HG03439 (cell line): Measurements from ENCODE around the gene FGF23.
"Not testable (repeated sequence)": the region's sequence is repeated elsewhere in the genome, so short reads cannot be mapped to it uniquely, and the experiment has no call there.

Experiments used
- ATAC-seq: cut with Tn5 transposase; IDR thresholded peaks from one replicate; pipeline ENCODE4 v1.9.1; 2021; ENCODE audit warnings: mild to moderate bottlenecking, moderate library complexity; ENCODE audit not compliant: unreplicated experiment

Gene FGF23

DNA sequence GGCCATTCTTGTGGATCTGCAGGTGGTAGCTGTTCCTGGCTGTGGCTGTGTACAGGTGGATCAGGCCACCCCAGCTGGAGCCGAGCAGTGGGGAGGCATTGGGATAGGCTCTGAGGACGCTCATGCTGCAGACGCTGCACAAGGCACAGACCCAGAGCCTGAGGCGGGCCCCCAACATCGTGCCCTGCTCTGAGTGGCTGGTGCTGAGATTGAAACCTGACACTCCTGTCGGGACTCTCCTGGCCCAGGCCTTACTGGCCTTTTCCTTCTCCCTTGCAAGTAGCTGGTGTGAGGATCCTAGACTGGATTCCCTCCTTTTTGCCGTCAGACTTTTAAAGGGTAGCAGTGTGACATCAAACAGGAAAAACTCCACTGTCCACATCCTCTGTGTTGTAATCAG is at the start of gene FGF23:
FGF23 (minus strand) TSS at position 308 of the 400 bp plus-strand sequence; CDS start at position 178, 130 bp downstream.
- ATAC-seq: no peak

DNA sequence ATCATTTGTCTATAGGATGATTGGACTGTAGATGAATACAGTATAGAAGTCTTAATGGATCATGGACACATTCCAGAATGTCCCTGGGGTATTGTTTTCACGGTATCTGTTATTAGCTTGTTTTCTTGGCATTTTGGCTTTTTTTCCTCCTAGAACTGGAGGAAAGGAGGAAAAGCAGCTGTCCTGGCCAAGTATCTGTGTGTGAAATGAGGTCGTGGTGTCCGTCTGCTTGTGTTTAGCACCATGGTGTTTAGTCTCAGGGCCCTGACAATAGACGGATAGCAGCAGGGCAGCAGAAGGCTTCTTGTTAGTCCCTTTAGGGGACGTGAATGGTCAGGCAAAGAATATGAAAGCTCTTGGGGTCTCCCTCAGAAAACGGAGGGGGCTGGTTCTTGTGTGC is 44.9 kb upstream of the FGF23 start:
- no peak for ATAC-seq

DNA sequence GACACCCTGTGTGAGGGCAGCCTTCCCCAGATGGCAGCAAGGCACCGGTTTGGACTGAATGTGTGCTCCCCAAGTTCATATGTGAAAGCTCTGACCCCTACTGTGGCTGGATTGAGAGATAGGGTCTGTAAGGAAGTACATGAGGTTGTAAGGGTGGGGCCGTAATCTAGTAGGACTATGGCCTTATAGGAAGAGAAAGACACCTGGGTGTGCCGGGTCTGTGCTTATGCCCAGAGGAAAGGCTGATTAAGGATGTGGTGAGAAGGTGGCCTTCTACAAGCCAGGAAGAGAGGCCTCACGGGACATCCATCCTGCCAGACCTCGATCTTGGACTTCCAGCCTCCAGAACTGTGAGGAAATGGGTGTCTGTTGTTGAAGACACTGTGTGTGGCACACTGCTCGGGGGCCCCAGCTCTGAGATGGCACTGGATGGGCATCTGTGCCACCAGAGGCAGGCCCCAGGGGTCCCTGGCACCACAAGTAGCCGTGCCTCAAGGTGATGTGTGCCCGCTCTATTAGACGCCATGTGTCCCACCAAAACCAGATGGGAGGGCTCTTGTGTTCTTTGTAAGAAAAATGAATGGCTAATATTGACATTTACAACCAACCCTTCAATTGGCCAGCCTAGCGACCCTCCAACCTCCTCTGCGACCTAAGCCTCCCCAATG is 44.1 kb upstream of the FGF23 start:
- ATAC-seq: no peak

DNA sequence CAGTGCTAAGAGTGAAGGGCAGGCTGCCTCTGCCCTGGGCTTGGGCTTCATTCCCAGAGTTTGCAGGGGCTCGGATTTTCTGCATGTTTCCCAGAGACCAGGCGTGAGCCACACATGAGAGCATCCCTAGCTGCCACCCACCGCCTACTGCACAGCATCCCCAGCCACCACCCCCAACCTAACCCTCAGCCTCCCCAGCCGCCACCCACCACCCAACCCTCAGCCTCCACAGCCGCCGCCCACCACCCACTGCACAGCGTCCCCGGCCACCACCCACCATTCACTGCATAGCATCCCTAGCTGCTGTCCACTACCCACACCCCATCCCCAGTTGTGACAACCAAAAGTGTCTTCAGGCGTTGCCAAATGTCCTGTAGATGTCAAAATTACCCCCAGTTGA is 43.5 kb upstream of the FGF23 start:
- no peak for ATAC-seq

DNA sequence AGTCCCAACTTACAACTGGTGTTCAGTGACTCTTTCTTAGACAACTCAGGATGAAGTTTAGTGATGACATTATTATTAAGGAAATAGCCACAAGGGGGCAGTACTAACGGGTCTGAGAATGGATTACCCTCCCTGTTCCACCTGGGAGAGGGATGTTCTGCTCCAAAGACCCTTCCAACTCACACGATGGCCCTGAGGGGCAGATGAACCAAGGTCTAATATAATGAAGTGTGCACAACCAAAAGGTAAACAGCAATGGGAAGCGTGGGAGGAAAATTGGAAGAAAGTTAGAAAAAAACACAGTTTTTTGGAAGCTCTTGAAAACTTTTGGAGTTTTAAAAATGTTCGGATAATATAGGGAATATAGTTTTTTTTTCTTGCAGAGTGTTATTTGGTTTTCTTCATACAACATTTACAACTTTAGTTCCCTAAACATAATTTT is 42.1 kb upstream of the FGF23 start:
- ATAC-seq: no peak

DNA sequence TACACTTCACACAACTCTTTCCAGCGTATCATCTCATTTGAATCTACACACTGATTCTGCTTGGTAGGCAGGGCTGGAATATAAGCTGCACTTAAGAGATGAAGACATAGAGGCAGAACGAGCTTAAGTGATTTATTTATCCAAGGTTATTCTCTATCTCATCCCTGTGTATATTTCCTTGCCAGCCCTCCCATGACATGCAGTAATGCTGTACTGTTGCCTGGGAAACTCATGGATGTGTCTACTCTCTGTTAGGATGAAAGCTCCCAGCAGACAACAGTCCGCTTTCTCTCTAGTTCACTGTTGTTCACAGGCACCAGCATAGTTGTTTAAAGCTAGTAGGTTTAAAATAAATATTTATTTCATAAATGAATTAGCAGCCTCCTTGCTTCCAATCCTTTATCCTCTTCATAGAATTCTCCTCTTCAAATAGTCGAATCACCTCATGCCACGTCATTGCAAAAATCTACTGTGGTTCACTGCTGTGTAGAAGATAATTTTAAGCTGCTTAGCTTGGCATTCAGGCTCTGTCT is 40.7 kb upstream of the FGF23 start:
- no peak for ATAC-seq

DNA sequence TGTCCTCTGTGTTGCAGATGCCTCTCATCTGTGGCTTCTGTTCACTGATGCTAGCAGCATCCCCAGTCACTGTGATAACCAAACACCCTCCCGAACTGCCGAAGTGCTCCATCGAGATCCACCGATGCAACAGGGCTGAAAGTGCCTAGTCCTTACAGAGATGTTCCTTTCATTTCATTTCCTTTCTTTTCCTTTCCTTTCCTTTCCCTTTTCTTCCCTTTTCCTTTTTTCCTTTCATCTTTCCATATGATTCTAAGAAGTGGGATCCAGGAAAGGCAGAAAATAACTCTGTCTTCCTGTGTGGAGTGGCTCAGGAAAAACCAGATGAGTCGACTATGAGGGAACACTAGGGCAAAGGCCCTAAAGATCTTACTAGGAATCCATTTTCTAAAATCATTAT is 39.4 kb upstream of the FGF23 start:
- ATAC-seq: no peak

DNA sequence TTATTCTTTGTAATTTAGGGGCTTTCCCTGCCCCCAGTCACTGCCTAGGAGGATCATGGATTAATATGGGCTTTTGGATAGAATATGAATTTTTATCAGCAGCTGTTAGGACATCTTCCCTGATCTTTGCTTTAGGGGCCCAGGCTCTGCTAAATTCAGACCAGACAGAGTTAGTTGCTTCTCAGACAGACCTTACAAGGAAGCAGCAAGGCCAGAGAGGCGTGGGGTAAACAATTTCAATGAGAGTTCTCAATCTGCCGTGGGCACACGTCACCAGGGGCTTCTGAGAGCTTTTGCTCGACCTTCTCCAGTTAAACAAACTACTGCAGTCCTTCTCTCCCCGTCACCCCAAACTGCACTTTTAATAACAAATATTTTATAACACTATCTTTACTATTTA is 38.4 kb upstream of the FGF23 start:
- ATAC-seq: no peak

DNA sequence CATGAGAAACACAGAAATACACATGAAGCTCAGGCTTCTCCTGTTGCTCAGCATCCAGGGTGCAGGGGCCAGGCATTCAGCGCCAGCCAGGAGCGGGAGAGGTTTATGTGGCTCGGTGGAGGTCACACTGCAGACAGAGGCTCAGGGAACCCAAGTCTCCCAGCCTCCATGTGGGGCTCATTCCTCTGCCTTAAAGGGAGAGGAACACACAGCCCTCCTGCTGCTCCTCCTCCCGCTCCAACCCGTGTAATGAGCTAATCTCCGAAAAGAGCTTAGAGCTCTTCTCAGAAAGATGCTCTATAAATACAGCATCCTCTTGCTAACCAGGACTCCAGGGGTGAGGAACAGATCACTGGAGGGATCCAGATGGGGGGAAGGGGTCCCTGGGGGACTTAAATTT is 37.9 kb upstream of the FGF23 start:
- ATAC-seq: no peak

DNA sequence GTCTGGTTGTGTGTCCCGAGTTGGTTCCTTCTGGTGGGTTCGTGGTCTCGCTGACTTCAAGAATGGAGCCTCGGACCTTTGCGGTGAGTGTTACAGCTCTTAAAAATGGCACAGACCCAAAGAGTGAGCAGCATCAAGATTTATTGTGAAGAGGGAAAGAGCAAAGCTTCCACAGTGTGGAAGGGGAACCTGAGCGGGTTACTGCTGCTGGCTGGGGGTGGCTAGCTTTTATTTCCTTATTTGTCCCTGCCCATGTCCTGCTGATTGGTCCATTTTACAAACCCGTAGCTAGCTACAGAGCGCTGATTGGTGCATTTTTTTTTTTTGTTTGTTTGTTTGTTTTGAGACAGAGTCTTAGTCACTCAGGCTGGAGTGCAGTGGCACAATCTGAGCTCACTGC is 36.8 kb upstream of the FGF23 start:
- no peak for ATAC-seq

DNA sequence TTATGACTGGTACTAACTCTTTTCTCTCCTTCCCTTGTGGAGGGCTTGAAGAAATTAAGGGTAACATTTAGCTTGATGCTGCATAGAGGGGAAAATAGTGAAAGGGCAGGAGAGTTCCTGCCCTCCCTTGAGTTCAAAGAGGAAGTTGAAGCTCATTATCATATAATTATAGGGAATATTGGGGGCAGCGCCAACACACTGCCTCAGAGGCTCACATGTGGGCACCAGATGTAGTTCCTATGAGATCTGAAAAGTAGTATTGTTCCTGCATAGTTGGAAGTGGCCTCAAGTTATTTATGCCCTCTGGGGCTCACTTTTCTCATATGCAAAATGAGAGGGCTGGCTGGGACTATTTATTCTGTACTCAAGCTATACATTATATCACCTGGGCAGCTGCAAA is 33.0 kb upstream of the FGF23 start:
- no peak for ATAC-seq

DNA sequence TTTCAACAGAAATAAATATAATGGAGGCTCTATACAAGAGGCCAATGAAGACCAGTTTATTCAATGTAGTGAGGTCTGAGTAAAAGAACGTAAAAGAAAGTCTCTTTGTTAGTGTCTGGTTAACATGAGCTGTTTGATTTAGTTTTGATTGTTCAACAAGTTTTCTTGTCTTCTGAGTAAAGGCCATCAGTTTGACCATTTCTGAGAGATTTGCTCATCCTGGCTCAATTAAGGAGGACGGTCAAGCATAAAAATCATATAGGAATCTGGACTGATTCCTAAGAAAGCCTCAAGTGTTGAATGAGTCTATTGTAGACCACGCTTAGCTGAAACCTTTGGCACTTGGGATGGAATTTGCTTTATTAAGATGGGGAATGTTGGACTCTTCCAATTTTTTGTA is 32.5 kb upstream of the FGF23 start:
- no peak for ATAC-seq

DNA sequence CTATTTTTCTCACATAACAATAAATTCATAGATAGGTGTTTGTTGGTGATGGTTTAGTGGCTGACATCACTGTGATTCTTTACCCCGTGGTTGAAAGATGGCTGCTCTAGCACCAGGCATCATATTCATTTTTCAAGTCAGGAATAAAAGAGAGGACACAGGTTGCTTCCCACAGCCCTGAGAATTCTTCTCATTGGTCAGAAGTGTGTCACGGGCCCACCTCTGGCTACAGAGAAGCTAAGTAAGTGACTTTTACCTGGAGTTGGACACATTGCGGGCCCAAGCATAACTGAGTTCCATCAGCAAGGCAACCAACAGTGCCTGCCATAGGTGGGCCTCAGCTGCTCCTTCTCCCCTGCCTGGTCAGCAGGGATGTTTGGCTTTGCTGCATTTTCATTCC is 27.6 kb upstream of the FGF23 start:
- no peak for ATAC-seq

DNA sequence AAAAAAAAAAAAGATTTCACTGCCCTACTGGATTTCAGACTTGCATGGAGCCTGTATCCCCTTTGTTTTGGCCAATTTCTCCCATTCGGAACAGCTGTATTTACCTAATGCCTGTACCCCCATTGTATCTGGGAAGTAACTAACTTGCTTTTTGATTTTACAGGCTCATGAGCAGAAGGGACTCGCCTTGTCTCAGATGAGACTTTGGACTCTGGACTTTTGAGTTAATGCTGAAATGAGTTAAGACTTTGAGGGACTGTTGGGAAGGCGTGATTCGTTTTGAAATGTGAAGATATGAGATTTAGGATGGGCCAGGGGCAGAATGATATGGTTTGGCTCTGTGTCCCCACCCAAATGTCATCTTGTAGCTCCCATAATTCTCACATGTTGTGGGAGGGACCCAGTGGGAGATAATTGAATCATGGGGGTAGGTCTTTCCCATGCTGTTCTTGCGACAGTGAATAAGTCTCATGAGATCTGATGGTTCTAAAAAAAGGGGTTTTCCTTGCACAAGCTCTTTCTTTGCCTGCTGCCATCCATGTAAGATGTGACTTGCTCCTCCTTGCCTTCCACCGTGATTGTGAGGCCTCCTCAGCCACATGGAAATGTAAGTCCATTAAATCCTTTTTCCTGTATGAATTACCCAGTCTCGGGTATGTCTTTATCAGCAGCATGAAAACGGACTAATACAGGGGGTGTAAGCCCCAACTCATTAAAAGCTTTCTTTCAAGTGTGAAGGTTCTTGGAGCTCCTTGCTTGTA is 25.5 kb upstream of the FGF23 start:
- ATAC-seq: not testable (repeated sequence)

DNA sequence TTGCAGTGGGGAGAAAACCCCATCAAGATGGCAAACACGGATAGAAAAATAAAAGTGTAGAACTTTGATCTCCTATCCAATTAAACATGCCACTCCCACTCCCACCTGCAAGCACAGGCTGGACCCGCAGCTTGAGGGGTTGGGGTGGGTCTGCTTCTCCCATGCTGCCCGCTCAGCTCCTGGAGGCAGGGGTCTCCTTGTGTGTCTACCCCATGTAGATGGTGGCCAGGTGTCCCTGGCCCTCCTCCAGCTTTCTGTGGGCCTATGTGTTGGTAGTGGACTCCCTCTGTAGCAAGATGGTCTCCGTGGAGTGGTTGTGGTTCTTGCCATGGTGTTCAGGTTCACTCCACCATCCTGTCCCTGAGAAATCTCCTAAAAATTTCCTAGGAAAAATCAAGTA is 23.5 kb upstream of the FGF23 start:
- ATAC-seq: no peak

DNA sequence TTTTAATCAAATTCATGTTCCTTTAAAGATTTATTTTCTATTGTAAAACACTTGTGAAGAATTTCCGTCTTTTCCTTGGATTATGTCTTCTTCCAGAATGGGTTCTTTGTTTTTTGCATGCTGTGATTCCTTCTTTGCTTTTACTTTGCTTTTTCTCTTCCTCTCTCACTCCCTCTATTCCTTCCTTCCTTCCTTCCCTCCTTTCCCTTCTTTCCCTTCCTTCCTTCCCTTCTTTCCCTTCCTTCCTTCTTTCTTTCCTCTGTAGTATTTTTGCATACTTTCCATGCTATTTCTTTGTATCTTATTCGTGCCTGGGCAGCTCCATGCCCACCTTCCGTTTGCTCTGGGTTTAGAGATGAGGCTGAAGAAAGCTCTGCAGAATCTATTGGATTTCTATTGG is 21.6 kb upstream of the FGF23 start:
- no peak for ATAC-seq

DNA sequence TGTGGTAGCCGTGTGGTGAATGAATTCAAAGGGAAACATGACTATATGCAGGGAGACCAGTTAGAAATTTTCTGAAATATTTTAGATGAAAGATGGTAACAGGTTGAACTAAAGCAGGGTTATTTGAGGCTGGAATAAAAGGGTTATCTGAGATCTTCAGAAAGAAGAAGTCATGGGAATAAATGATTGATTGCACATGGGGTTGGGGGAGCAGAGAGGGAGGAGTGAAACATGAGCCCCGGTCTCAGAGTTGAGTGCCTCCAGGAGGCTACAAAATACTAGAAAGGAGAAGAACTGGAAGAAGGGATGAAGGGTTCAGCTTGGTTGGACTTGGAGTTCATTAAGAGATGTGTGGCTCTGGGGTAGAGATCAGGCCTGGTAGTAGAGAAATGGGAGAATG is 16.3 kb upstream of the FGF23 start:
- no peak for ATAC-seq

DNA sequence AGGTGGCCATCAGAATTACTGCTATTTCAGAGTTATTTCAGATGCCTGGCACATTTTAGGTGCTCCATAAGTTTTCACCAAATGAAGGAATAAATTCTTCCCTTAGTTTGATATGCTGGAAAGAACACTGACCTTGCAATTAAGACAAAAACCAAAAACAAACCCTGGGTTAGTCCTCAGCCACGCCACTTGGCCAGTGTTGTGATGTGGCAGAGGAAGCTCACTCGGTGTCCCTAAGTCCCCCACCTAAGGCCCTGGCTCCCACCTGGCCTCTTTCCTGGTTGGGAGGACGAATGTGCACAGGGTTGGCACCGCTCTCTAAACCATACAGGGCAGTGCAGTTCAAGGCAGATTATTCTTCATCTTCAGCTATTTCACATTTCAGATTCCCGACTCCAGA is 13.7 kb upstream of the FGF23 start:
- no peak for ATAC-seq

DNA sequence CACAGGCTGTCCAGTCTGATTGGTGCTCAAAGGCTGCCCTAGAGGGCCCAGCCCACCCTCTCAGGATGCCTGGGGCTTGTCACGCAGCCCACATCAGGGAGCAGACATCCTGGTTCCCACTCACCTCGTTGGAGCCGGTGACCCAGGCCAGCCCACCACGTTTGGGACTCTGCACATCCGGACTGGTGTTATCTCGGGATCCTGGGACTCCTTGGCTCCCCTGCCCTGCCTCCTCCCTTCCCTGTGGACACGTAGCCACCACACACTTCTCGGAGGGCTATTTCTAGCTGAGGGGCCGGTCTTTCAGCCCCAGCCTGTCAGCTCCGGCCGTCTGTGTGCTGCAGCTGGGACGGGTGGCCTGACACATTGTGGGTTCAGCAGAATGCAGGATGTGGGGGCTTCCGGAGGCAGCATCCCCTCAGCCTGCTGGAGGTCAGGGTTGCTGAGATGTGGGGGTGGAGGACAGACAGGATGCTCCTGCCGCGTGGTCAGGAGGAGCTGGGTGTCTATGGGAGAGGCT is 12.8 kb upstream of the FGF23 start:
- ATAC-seq: no peak

DNA sequence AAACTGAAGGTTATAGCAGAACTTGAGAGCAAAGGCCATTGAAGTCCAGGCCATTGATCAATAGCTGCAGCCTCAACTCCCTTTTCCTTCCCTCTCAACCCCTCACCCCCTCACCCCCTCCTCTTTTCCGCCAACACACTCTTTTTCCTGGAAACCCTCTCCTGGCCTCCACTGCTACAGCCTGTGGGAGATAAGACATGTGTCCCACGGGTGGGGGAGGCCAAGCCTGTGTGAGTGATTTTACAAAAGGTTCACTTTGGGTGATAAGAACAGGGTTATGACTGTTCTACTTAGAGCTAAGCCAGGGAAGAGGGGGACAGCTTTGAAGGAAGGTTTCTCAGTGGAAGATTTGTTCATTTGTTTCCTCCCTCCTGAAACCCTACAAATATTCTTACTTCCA is 9.2 kb upstream of the FGF23 start:
- no peak for ATAC-seq

DNA sequence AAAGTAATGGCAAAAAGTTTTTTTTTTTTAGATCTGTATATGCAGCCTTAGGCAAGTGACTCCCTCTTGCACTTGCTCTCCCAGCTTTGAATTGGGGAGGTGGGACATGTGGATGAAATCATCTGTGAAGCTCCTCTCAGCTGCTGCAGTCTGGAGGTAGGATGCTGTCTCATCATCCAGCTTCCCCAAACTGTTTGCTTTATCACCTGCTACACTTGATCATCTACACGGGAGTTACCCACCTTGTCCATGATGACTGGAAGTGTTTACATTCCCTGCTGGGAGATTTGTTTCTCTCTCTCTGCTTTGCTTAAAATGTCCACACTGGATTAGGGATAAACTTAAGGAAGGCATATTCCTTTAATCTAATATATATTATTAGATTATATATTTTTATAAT is 8.5 kb upstream of the FGF23 start:
- ATAC-seq: no peak

DNA sequence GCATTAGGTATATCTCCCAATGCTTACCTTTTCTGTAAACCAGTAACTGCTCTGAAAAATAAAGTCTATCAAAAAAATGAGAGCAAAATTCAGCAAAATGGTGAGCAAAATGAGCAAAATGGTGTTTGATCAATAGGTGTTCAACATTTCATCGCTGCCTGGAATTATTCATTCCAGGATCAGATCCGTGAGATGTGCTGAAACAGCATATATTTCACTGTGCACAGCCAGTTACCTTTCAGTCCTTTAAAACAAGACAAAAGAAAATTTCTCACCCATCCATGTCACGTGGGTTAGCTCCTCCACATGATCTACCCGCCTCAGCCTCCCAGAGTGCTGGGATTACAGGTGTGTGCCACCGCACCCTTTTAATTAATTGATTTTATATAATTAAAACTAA is 8.1 kb upstream of the FGF23 start:
- no peak for ATAC-seq
